Fibroblast of villous mesenchyme (primary cell): ENCODE data around the gene CFAP47. TPM values are rescaled to one million over a fixed set of nuclear protein-coding genes. Genes with fewer than 3 reads are reported as not detected.
"Not testable (repeated sequence)": the region's sequence is repeated elsewhere in the genome, so short reads cannot be mapped to it uniquely, and the experiment has no call there.

Experiments
- DNase-seq: peaks from one replicate; pipeline ENCODE4 v3.0.0-alpha.2; 2010; ENCODE audit warnings: low read depth
- H3K4me3 ChIP-seq: 2 replicates; pipeline ENCODE4 v1.5.1; 2011; ENCODE audit warnings: low read depth, mild to moderate bottlenecking, low read length
- CTCF ChIP-seq: IDR thresholded peaks from 2 replicates; pipeline ENCODE4 v1.5.1; 2012; ENCODE audit warnings: low read depth, mild to moderate bottlenecking, low read length; ENCODE audit not compliant: insufficient read depth
- total RNA-seq: library from RNA; depleted of rRNA; stranded (reverse); fragments of >200 nt; gene quantifications from 2 replicates; pipeline ENCODE4 v1.2.3, GENCODE V29; 2012

Gene CFAP47
- total RNA-seq, 1 donor, result not detected

DNA sequence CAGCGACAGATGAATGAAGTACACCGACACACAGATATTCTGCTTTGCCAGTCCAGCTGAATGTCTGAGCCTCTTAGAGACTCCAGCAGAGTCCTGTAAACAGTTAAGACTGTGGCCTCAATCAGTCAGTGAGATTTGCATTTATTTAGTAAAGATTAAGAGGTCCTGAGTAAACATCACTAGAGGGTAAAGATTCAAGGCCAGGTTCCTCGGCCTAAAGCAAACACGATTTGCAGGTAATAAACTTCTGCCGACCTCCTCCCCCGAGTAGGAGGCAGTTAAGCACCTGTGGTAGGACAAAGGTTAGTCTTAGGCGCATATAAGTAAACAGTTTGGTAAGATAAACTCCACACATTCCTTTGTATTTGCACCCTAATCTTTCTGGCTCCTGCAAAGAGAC, 99.6 kb downstream of the CFAP47 start:
- DNase-seq, result no peak
- H3K4me3 ChIP-seq, result no peak overlapping the region
- no peak for TF ChIP-seq CTCF

GRCh38 chrX:36035550-36035949, 116.0 kb downstream of the CFAP47 start:
- no peak for TF ChIP-seq CTCF
- DNase-seq, result no peak
- H3K4me3 ChIP-seq, result no peak overlapping the region

DNA sequence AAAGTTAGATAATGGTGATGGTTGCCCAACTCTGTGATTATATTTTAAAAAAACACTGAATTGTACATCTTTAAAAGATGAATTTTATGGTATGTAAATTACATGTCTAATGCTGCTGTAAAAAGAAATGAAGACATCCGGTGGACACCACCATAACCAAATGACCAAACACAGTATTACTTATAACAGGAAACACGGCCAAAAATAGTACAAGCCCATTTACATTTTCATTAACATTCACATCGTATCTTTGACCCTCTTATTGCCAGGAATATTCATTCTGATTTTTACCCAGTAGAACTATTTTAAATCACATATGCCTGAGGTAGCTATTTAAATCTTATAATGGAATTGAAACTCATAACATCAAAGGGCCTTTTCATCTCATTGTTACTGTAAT, 143.2 kb downstream of the CFAP47 start:
- no peak for TF ChIP-seq CTCF

DNA sequence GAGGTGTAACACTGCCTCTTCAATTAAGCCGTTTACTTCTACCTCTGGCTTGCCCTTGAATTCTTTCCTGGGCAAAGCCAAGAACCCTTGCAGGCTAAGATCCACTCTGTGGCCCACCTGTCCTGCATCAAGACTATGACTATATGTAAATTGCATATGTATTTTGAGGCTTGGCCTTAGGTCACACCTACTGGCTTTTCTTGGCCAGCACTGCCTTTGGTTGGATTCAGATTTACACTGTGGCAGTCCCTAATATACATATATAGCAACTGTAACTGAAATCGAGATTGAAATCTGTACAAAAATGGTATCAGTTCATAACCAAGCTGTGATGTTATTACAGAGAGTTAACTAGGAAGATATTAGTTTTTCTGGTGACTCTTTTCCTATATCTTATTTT, 151.5 kb downstream of the CFAP47 start:
- no peak overlapping the region for H3K4me3 ChIP-seq
- DNase-seq, result no peak
- TF ChIP-seq CTCF, result no peak

More for the DNA sequence above, 143.2 kb downstream of the CFAP47 start:
- no peak overlapping the region for H3K4me3 ChIP-seq
- no peak for DNase-seq

DNA sequence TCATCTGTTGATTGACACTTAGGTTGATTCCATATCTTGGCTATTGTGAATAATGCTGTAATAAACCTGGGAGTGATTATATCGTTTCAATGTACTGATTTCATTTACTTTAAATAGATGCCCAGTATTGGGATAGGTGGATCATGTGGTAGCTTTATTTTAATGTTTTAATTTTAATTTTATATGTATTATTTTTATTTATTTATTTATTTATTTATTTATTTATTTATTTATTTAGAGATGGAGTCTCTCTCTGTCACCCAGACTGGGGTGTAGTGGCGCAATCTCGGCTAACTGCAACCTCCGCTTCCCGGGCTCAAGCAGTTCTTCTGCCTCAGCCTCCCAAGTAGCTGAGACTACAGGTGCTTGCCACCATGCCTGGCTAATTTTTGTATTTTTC, 155.5 kb downstream of the CFAP47 start:
- DNase-seq, H3K4me3 ChIP-seq: not testable (repeated sequence)

- no peak overlapping the region for H3K4me3 ChIP-seq
Observed at GRCh38 chrX:36083256-36083655, 163.7 kb downstream of the CFAP47 start.

DNA sequence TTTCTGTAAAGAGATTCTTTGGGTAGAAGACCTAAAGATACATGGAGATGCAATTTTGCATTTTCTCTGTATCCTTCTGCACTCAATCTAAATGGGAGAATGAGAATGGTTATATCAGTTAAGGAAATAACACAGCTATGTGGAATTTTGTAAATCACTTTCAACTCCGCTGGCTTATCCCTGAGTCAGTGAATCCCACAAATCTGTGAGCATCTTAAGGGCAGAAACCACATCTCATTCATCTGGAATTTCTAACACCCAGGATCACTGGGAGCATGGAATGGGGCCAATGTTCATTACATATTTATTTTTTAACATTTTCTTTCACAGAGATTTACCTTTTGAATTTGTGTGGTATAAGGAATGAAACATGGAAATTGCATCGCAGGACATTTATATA, 167.8 kb downstream of the CFAP47 start:
- no peak for TF ChIP-seq CTCF
- H3K4me3 ChIP-seq, result no peak overlapping the region

More at GRCh38 chrX:36083256-36083655, 163.7 kb downstream of the CFAP47 start:
- TF ChIP-seq CTCF, result no peak
- no peak for DNase-seq

GRCh38 chrX:36088939-36089338, 169.4 kb downstream of the CFAP47 start:
- not testable (repeated sequence) for DNase-seq, H3K4me3 ChIP-seq

More for the DNA sequence above, 167.8 kb downstream of the CFAP47 start:
- DNase-seq, result no peak
